ENCODE data around the gene SLC34A2. TPM values are rescaled to one million over a fixed set of nuclear protein-coding genes. Genes with fewer than 3 reads are reported as not detected.

Gene SLC34A2
- total and polyA plus RNA-seq, 2 of the 8 experiments (the other 6 are each of a cell fraction or from before 2014, with no cell fraction given), result 2.2 to 2.9 TPM

DNA sequence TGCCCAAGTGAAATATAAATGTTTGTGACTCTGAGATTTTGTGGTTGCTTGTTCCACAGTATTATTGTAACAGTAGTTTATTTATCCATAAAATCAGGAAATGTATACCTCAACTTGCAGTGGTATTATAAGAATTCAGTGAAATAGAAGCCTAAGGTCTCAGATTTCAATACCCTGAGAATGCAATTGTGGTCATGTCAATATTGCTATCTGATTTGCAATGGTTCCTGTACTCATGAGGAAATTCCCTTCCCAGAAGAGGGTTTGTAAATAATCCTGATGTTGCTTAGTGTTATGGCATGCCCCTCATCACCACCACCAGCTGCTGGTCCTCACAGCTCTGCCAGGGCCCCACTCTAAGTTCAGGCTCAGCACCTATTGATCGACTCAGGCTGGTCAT, 67.8 kb downstream of the SLC34A2 start (continued):
- TF ChIP-seq HDAC2 (IDR thresholded peaks at IDR 0.05; ENCODE audit: borderline replicate concordance in 1 of 2, low read depth in 2 of 2, low read length in 2 of 2) (no peak), CTBP2 (IDR thresholded peaks at IDR 0.05; ENCODE audit: borderline replicate concordance, insufficient read depth, insufficient read length, low read length) (no peak), SRF (IDR thresholded peaks at IDR 0.05; ENCODE audit: low read depth, low read length) (no peak), KDM4A (IDR thresholded peaks at IDR 0.05; ENCODE audit: low read depth, low read length, severe bottlenecking) (no peak)

All from H1 (cell line).